HG03354 (cell line): ENCODE data around the gene XXYLT1.

Experiments used
- ATAC-seq: cut with Tn5 transposase; IDR thresholded peaks from one replicate; pipeline ENCODE4 v1.9.1; 2021; ENCODE audit warnings: mild to moderate bottlenecking; ENCODE audit not compliant: unreplicated experiment, poor library complexity, severe bottlenecking

XXYLT1 gene

DNA sequence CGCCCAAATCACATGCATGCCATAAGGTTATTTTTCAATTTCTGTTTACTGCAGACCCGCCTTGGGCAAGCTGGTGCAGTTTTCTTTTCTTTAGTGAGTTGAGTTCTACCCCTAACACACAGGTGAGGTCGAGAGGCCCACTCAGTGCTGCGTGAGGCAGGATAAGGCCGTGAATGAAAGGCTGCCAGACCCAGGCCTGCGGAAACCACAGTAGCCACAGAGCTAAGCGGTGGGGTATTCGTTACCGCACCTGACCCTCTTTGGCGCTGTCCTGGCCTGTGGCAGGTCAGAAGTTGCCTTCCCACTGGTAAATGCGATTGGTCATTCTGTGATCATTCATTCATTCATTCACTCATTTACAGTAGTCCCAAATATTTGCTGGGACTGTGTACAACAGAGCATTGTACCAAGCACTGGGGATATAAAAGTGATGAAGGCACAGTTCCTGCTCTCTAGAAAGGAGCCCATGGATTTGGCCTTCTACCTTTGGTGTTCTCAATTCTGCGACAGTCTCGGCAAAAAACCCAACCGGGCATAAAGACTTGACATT, 144.8 kb downstream of the XXYLT1 start:
- no peak for ATAC-seq

DNA sequence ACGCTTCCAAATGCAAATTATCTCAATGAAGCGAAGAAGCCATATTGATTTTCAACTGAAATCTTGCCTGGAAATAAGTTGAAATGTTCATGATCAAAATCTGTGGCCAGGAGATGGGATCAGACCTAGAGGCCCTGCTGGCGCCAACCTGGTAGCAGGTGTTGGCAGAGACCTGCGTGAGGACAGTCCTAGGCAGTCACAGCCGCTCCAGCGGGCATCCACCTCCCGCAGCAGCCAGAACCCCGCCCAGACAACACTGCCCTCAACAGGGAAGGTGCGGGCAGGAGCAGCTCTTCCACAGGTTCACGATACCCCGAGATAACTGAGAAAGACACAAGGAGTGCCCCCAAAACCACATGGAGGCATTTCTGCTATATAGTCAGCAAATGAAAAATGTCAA, 145.3 kb downstream of the XXYLT1 start:
- no peak for ATAC-seq

DNA sequence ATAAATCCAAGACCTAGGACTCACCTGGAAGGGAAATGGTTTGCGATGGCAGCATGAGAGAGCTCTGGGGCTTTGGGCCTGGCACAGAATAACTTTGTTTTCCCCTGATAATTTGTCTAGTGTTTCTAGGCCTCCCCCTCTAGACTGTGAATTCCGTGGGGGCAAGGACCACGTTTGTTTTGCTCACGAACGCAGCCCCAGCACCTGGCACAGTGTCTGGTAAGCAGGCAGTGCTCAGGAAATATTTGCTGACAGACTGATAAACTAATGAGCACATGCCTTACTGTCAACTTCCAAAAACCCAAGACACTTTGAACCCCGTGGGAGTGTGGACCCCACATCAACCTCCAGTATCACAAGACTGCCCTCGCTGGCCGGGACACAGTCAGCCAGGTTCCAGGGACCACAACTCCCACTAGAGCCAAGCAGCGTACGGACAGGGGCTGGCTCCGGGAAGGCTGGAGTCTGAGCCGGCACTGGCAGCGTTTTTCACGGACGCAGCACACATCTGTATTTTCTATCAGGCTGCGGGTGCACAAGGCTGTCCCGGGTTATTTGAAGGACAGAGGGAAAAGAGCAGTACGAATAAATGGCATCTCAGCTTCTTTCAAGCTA, 146.5 kb downstream of the XXYLT1 start:
- ATAC-seq, result no peak

DNA sequence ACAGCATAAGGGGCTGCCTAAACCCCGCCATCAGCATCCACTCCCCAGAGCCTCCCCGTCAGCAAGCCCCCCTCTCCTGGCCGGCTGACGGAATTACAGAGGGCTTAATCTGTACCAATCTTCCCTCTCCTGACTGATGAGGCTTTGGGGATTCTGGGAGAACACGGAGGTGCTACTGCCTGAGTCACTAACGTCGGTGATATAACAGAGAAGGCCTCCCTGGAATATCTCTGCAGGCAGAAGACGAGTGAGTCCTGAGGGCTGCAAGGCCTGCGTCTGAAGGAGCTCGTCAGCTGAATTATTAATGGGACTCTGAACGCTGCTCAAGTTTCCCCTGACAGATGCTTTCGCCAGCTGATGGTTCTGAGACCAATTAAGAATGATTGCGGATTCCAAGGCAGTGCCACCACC, 147.7 kb downstream of the XXYLT1 start:
- ATAC-seq, result no peak

DNA sequence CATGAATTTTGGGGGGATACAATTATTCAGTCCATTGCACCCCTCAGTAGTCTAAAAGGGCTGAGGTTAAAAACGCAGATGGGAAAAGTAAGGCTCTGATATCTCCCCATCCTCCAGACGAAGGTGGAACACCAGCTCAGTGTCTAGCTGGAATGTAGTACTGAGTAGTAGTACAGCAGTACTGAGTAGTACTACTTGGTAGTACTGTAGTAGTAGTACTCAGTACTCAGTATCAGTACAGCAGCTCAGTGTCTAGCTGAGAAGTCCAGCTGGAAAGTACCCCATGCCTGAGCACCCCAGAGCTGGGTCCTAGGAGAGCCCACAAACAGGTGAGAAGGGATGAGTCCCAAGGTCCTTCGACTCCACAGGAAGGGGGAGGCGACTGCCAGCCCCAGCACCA, 148.7 kb downstream of the XXYLT1 start:
- ATAC-seq, result no peak

DNA sequence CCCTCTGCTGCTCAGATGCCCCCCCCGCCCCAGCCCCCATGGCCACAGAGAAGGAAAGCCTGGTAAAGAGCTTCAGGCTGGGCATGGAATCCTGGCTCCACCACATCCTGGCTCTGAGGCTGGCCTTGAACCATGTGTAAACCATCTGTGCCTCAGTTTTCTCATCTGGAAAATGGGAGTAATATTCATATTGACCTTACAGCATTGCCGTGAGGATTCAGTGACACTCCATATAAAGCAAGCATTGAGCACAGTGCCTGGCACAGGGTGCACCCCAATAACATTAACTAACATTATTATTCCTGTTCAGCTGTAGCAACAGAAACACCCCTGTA, 150.7 kb downstream of the XXYLT1 start:
- ATAC-seq, result no peak

DNA sequence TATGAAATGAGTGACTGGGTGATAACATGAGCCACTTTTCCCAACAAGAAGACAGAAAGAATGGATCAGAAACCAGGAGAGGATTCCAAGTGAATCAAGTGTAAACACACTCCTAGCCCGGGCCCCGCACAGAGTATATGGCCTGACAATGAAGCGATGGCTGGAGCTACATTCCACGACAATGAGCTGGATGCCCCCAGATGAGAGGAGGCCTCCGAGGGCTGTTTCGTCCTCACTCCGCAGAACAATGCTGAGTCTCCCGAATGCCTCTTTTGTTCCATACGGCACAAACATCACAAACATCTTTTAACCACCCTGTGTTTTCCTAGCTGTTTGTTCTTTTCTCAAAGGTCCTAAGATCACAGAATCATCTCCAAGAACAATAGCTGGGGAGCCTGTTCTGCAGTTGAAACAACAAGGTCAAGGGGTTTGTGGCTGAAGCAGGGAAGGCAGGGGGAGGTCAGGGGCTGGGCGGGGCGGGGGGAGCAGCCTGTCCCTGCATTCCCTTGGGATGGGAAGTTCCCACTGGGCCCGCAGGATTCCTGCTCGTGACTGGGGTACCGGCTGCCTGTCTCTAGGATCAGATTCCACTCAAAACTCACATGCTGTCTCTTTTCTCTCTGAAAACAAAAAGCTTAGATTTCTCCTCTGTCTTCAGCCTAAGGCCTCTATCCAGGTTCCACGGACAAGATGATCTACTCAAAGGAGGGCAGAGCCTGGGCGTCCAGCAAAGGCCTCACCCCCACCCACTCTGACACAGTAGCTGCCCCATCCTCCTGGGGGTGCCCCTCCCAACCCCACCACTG, 151.3 kb downstream of the XXYLT1 start:
- no peak for ATAC-seq

DNA sequence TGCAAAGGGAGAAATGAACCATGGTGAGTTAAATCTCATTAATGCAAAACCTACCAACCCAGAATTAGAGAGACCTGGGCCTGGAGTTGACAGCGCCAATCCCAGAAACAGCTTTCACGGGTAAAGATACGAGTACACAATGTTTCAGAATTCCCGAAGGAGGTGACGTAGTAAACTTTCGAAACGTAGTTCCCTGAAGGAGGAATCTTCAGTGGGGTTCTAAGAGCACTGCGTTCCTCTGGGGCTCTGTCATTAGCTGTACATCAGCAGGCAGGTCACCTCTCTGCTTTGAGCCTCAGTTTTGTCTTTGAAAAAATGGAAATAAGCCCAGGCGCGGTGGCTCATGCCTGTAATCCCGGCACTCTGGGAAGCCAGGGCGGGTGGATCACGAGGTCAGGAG, 152.3 kb downstream of the XXYLT1 start:
- no peak for ATAC-seq

DNA sequence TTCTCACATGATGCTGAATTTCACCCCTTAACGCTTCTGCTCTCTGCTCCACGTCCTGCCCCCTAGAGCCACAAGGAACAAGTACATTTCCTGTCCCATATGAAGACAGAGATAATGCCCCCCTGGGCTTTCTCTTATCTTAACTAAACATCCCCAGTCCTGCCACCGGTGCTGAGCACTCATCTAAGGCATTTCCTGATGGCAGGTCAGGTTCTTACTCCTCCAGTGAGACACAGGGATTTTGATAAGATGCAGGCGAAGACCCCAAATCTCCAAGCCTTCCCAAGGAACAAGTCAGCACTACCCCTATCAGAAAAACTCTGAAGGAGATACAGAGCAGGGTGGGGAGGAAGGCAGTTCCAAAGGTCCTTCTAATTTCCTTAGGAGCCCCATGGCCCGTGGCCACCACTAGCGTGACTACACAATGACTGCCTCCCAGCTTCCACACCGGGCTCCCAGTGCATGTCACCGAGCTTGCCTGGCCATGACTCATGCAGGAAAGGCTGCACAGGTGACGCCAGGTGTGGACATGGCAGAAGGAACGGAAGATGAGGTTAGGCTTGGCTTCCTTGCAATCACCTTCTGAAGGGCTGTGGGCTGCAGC, 152.9 kb downstream of the XXYLT1 start:
- ATAC-seq, result peak; percentile 73

DNA sequence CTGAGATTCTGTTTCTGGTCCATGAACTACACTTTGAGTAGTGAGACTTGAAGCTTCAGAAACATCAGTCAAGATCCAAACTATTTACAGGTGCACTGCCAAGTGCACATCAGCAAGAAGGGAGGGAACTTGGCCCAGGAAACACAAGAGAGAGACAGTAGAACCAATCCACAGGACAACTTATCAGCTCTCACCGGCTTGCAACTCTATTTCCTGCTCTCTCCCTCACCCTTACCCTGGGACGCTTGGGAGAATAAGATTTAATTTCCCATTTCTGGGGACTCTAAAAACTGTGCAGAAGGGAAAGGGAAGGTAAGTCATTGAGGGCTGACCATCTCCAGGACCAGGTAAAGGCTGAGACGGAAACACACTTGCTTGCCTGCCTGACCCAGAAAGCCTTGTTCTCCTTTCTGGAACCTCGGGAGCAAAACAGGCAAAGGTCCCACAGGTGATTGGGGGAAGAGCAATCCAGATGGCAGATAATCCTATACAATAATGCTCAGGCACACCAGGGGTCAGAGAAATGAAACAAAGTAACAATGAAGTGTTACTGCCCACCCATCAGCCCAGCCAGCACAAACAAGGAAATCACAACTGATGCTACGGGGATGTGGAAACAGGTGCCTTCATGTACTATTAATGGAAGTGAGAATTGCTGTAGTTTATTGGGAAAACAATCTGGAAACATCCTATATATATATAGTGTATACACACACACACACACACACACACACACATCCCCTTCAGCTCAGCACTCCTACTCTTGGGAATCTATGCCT, 154.4 kb downstream of the XXYLT1 start:
- no peak for ATAC-seq

DNA sequence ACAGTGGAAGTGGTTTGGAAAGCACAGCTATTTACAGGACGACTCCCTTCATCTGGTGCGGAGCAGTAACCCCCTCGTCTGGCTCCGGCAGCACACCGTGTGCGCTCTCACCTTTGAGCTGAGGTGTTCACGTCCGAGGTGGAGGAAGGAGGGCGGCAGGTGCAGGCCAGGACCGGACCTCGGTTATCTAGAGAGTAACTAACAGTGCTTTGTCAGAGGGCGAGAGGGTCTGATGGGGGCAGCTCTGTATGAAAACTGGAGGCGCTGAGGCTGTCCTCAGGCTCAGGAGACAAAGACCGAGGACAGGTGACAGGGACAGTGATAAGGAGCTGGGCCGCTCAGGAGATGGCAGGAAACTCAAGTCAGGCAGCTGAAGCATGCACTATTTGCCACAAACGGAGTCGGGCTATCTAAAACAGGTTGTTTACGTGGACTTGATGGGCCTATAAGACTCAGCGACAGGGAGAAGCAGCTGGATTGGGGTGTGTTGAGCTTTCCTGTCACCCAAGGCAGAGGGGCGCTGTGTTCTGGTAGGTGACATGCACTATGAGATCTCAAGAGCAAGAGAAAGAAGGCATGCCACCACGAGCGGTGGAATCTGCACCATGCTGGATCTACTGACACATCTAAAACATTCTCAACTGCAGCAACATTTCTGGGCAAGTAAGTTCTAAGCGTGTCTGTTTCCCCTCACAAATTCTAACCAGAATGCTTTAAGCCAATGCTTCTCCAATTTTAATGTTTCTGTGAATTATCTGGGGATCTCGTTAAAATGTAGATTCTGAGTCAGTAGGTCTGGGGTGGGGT, 155.2 kb downstream of the XXYLT1 start:
- ATAC-seq, result no peak

DNA sequence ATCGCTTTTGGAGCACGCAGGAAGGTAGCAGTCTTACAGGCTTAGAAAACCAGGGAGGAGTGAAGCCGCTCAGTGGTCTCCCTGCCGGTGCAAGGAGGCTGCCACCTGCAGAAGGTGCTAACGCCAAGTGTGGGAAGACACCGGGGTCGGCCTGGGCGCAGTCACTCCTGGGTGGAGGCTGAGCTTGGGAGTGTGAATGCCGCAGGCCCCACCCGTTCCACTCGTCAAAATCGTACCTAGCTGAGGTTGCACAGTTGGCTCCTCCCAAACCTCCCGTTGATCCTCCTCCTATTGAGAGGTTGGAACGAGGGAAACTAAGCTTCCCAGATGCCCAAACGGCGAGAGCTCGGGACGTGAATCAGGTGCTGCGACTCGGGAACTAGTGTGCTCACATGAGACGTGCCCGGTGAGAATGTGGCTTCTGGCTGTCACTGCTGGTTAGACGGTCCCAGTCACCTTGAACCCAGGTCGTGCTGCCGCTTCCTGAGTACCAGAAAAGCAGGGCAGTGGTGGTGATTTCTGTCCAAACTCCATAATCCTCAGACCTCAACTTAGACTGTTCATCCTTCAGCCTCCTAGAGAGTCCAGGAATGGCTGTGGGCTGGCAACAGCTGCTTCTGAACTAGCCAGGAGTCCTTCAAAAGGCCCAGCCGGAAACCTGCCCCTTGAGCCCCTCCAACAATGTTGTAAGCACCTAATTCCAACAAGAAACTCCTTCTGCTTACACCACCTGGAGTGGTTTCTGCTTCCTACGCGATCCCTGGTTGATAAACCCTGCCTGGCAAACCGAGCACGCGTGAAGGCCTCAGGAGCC, 156.0 kb downstream of the XXYLT1 start:
- ATAC-seq, result no peak

DNA sequence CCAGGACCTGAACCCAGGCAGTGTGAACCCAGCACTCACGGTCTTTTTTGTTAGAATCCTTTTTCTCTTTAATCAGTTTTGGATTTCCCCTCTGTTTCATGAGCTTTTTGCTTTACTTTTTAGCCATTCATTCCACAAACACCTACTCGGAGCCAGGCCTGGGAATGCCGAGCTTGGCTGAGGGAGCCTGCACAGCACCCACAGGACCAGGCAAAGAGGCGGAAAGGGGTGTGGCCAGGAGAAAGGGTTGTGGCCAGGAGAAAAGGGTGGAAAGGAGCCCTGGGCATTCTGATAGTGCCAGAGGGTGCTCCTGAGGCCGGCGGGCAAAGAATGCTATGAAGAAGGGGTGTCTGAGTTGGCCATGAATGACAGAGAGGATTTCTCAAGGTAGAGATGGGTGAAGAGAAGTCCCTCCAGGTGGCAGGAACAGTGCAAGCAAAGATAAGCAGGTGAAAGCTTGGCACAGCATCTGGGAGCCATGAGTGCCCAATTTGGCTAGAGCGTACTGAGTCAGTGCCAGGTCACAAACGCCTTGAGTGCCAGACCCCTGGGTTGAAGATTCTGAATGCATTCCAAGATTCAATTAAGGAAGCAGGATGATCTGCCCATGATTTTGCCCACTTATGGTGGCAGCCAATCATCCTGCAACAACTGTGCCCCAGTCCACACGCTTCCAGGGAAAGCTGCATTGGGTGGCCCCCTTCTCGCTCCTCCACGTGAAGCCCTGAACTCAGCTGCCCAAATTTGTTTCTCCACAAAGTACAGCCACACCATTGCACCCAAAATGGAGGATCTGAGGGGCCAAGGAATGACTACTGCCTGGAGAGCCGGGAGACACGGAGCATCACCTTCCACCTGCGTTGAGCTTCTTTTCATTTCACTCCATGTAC, 157.2 kb downstream of the XXYLT1 start:
- no peak for ATAC-seq

DNA sequence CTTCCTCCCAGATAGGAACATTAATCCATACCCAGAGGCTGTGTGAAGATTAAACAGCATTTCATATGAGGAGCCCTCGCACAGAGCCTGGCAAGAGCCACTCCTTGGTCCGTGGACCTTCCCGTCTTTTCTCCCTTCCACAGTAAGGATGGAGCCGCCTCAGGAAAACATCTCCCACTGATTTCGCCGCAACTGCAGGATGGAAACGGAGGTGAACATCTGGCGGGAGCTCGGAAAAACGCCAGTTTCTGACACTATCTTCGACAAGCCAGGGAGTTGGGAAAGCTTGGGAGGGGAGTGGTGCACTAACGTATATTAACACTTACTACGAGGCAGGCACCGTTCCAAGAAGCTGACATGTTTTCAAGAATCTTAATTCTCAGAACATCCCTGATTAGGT, 157.9 kb downstream of the XXYLT1 start:
- ATAC-seq, result no peak

DNA sequence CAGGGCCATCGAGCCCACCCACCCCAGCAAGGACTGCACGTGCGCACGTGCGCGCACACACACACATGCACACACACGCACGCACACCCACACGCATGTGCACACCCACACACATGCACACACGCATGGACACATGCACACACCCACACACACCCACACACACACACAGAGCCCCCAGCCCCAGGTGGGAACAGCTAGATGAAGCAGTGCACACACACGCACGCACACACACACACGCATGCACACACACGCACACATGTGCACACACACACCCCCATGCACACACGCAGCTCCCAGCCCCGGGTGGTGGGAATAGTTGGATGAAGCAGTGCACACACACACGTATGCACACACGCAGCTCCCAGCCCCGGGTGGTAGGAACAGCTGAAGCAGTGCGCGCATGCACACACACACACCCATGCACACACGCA, 158.6 kb downstream of the XXYLT1 start:
- no peak for ATAC-seq

DNA sequence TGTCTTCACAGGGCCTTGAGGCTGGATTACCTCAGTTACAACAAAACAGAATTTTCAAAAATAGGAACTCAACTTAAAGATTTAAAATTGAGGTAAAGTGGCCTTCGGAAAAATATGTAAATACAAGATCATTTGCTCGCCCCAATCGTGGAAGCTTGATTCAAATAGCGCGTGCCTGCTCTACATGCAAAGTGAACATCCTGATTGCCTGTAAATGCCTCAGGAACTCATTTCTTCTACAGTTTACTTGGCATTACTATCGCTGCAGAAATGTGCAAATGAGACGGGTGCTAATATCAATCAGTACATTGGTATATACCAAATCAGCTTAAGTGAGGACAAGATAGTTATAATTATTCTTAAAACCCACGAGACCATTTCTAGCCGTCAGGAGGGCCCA, 159.2 kb downstream of the XXYLT1 start:
- ATAC-seq, result no peak

DNA sequence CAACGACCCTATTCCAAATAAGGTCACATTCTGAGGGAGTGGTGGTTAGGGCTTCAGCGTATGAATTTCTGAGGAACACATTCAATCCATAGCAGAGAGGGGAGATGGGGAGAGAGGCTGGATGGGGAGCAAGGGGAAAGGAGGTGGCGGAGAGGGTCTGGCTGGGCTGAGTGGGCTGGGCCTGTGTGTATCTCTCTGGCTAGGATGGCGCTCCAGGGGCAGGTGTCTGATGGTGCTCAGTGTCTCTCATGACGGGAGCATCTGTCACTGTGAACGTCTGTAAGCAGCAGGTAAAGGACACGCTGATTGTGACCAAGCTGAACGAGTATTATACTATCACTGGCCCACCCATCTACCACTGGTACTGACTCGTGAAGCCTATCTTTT, 159.6 kb downstream of the XXYLT1 start:
- no peak for ATAC-seq
